Smooth muscle cell (in vitro differentiated cells): ENCODE results near the gene ENDOV. TPM values are rescaled to one million over a fixed set of nuclear protein-coding genes. Genes with fewer than 3 reads are reported as not detected.

Experiments used
- DNase-seq: peaks from one replicate; lab custom pipeline; 2025; ENCODE audit not compliant: unreplicated experiment; lab: John Stamatoyannopoulos, UW
- H2AFZ ChIP-seq: fragments of 200-600 bp; sonication (generic); 2 replicates; pipeline ENCODE4 v1.6.0; 2016; ENCODE audit warnings: antibody characterized with exemption, low read depth, mild to moderate bottlenecking
- H3F3A ChIP-seq: fragments of 200-600 bp; sonication (generic); 2 replicates; pipeline ENCODE4 v1.6.0; 2017; ENCODE audit warnings: antibody characterized with exemption, low read depth
- H3K27ac ChIP-seq: fragments of 200-600 bp; sonication (generic); 2 replicates; pipeline ENCODE4 v1.5.1; 2016; ENCODE audit warnings: low read depth, mild to moderate bottlenecking
- H3K27me3 ChIP-seq: fragments of 200-600 bp; sonication (generic); 2 replicates; pipeline ENCODE4 v1.6.1; 2016; ENCODE audit warnings: low read depth, mild to moderate bottlenecking
- H3K36me3 ChIP-seq: fragments of 200-600 bp; sonication (generic); 2 replicates; pipeline ENCODE4 v1.5.1; 2016; ENCODE audit warnings: low read depth
- H3K4me1 ChIP-seq: fragments of 200-600 bp; sonication (generic); 2 replicates; pipeline ENCODE4 v1.5.1; 2016; ENCODE audit warnings: low read depth
- H3K4me2 ChIP-seq: fragments of 200-600 bp; sonication (generic); 2 replicates; pipeline ENCODE4 v1.6.0; 2016; ENCODE audit warnings: mild to moderate bottlenecking
- H3K4me3 ChIP-seq: fragments of 200-600 bp; sonication (generic); 2 replicates; pipeline ENCODE4 v1.5.1; 2016; ENCODE audit warnings: mild to moderate bottlenecking
- H3K79me2 ChIP-seq: fragments of 200-600 bp; sonication (generic); 2 replicates; pipeline ENCODE4 v1.6.0; 2016; ENCODE audit warnings: low read depth, mild to moderate bottlenecking
- H3K9ac ChIP-seq: fragments of 200-600 bp; sonication (generic); 2 replicates; pipeline ENCODE4 v1.6.0; 2016; ENCODE audit warnings: low read depth
- H3K9me3 ChIP-seq: fragments of 200-600 bp; sonication (generic); replicated peaks from 2 replicates; pipeline ENCODE4 v1.5.1; 2016; ENCODE audit warnings: low read depth
- H4K20me1 ChIP-seq: fragments of 200-600 bp; sonication (generic); 2 replicates; pipeline ENCODE4 v1.6.0; 2016; ENCODE audit warnings: low read depth
- CTCF ChIP-seq: fragments of 200-600 bp; sonication (generic); IDR thresholded peaks from 2 replicates; pipeline ENCODE4 v1.5.1; 2017; ENCODE audit warnings: borderline replicate concordance, mild to moderate bottlenecking, antibody characterized with exemption; ENCODE audit not compliant: insufficient read depth, poor library complexity, severe bottlenecking
- WGBS: methylation state at CpG from one replicate; pipeline ENCODE4 v1.1.7; 2016; ENCODE audit warnings: low lambda C conversion rate; 5-methylcytosine and 5-hydroxymethylcytosine counted together
- polyA plus RNA-seq: library from polyadenylated mRNA; unstranded; fragments of >200 nt; fragmentation: Nextera tagmentation; extraction: Ambion mirVana; gene quantifications from 2 replicates; pipeline ENCODE4 v1.2.1, GENCODE V29; 2016
- total RNA-seq: library from RNA; depleted of rRNA; stranded (reverse); fragments of >200 nt; gene quantifications from 2 replicates; pipeline ENCODE4 v1.2.3, GENCODE V29; 2014

The ENDOV gene
- total and polyA plus RNA-seq, 2 experiments from 2014 or later = 31.6 to 59.7 TPM

GRCh38 chr17:80474961-80475909 lies 60.3 kb downstream of the ENDOV start:
- TF ChIP-seq CTCF = no peak
- Histone ChIP-seq H3K9ac (no peak overlapping the region), H3K4me1 (peaks cover 19% of the 10 kb centered on the region), H3K36me3 (no peaks in the 10 kb centered on the region), H4K20me1 (peaks cover 19% of the 10 kb centered on the region), H3K9me3 (no peaks in the 10 kb centered on the region), H3K79me2 (no peaks in the 10 kb centered on the region), H3K4me2 (peak overlapping the region; percentile 85), H3K4me3 (peak overlapping the region; percentile 1), H2AFZ (no peak overlapping the region), H3F3A (no peaks in the 10 kb centered on the region), H3K27me3 (peaks cover 98% of the 10 kb centered on the region), H3K27ac (no peak overlapping the region)
- 17% methylated on average over 42 of the region's 55 CpGs for WGBS
- DNase-seq = no peak

- 2% methylated on average over 96 of the region's 136 CpGs for WGBS
- no peaks in the 10 kb centered on the region for H3K79me2 ChIP-seq
- H3K9me3 ChIP-seq = no peaks in the 10 kb centered on the region
- no peaks in the 10 kb centered on the region for H3F3A ChIP-seq
- H3K27ac ChIP-seq = no peak within 1 kb of the TSS
- peaks cover 19% of the 10 kb centered on the region for H3K4me1 ChIP-seq
- peaks cover 19% of the 10 kb centered on the region for H4K20me1 ChIP-seq
- no peak within 1 kb of the TSS for H2AFZ ChIP-seq
- H3K4me2 ChIP-seq = peak within 1 kb of the TSS; percentile 85
- H3K9ac ChIP-seq = no peak within 1 kb of the TSS
- no peak for DNase-seq
- peaks cover 98% of the 10 kb centered on the region for H3K27me3 ChIP-seq
- H3K36me3 ChIP-seq = no peaks in the 10 kb centered on the region
- TF ChIP-seq CTCF = no peak
- H3K4me3 ChIP-seq = peak within 1 kb of the TSS; percentile 34
Measured at GRCh38 chr17:80475910-80476876, 61.2 kb downstream of the ENDOV start, which contains the start of gene NPTX1. Gene NPTX1, minus strand, starts transcription at chr17:80476607. Its CDS starts 161 bp downstream, at chr17:80476446.

- peaks cover 19% of the 10 kb centered on the region for H3K4me1 ChIP-seq
- H3F3A ChIP-seq = no peaks in the 10 kb centered on the region
- H4K20me1 ChIP-seq = peaks cover 19% of the 10 kb centered on the region
- H3K36me3 ChIP-seq = no peaks in the 10 kb centered on the region
- 7% methylated on average over 56 of the region's 84 CpGs for WGBS
- H3K4me2 ChIP-seq = peak overlapping the region; percentile 85
- H2AFZ ChIP-seq = no peak overlapping the region
- H3K79me2 ChIP-seq = no peaks in the 10 kb centered on the region
- peak overlapping the region; percentile 34 for H3K4me3 ChIP-seq
- no peaks in the 10 kb centered on the region for H3K9me3 ChIP-seq
- DNase-seq = no peak
- TF ChIP-seq CTCF = no peak
- no peak overlapping the region for H3K9ac ChIP-seq
- no peak overlapping the region for H3K27ac ChIP-seq
- H3K27me3 ChIP-seq = peaks cover 98% of the 10 kb centered on the region
Measured at GRCh38 chr17:80476877-80477646, 62.1 kb downstream of the ENDOV start.
